ENCODE data around the gene USP17L29. TPM values are rescaled to one million over a fixed set of nuclear protein-coding genes. Genes with fewer than 3 reads are reported as not detected.
"Not testable (repeated sequence)": the region's sequence is repeated elsewhere in the genome, so short reads cannot be mapped to it uniquely, and the experiment has no call there.

USP17L29 gene
- polyA plus RNA-seq, 1 donor from 2014 or later = not detected

DNA sequence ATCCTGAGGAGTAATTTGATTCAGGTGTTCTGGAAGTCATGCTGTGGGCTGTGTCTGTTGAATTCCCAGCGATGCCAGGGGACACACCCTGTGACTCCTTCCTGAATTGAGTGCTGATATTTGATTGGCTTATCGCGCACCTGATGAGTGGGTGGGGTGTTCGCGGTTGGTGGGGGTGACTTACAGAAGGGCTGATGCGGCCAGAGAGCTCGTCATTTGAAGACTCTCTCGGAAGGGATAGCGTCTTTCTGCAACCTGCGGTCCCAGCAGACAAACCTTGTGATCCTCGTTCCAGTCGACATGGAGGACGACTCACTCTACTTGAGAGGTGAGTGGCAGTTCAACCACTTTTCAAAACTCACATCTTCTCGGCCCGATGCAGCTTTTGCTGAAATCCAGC, 4.8 kb upstream of the USP17L29 start, which contains the start of gene USP17L28:
USP17L28 (plus strand) TSS at position 301 of the 400 bp plus-strand sequence; CDS start at position 301, 0 bp downstream.
- not testable (repeated sequence) for H3K4me3 ChIP-seq (ENCODE audit: low read length); H3K9ac ChIP-seq (ENCODE audit: low read length); H3F3A ChIP-seq (ENCODE audit: insufficient read depth, low read length, poor library complexity, severe bottlenecking); H2AFZ ChIP-seq (ENCODE audit: low read depth, low read length); H3K4me2 ChIP-seq (ENCODE audit: low read length); H3K9me2 ChIP-seq (ENCODE audit: insufficient read depth, low read length); H3K9me3 ChIP-seq (ENCODE audit: low read length); H4K20me1 ChIP-seq (ENCODE audit: insufficient read depth); H3K79me2 ChIP-seq (replicated peaks; ENCODE audit: insufficient read depth, low read length); H3K36me3 ChIP-seq (ENCODE audit: insufficient read depth, low read length); H3K27me3 ChIP-seq (ENCODE audit: insufficient read depth, low read depth, low read length); H3K27ac ChIP-seq (ENCODE audit: low read length)

DNA sequence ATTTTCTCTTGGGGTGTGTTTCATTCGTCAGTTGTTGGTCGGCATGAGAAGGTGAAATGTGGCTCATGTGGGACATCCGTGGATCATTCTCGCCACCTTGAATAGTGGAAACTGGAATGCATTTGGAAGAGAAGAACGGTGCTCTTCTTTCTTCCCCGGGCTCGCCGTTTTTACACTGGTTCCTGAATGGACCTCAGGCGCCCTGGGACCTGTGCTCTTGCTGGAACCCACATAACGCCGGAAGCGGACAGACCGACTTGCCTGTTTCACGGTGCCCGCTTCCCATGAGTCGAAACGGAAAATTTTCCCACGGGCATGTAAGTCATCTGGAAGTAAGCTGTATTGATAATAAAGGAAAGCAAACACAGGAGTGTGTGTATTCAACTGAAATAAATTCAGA, 2.6 kb upstream of the USP17L29 start:
- H4K20me1 ChIP-seq (ENCODE audit: insufficient read depth); H3K79me2 ChIP-seq (replicated peaks; ENCODE audit: insufficient read depth, low read length); H3K9me3 ChIP-seq (ENCODE audit: low read length); H3K4me3 ChIP-seq (ENCODE audit: low read length); H3K36me3 ChIP-seq (ENCODE audit: insufficient read depth, low read length); H3K9ac ChIP-seq (ENCODE audit: low read length); H3K27ac ChIP-seq (ENCODE audit: low read length); H2AFZ ChIP-seq (ENCODE audit: low read depth, low read length); H3F3A ChIP-seq (ENCODE audit: insufficient read depth, low read length, poor library complexity, severe bottlenecking); H3K9me2 ChIP-seq (ENCODE audit: insufficient read depth, low read length); H3K27me3 ChIP-seq (ENCODE audit: insufficient read depth, low read depth, low read length); H3K4me2 ChIP-seq (ENCODE audit: low read length): not testable (repeated sequence)

DNA sequence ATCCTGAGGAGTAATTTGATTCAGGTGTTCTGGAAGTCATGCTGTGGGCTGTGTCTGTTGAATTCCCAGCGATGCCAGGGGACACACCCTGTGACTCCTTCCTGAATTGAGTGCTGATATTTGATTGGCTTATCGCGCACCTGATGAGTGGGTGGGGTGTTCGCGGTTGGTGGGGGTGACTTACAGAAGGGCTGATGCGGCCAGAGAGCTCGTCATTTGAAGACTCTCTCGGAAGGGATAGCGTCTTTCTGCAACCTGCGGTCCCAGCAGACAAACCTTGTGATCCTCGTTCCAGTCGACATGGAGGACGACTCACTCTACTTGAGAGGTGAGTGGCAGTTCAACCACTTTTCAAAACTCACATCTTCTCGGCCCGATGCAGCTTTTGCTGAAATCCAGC, 9.4 kb downstream of the USP17L29 start, which contains the start of gene USP17L30:
USP17L30 (plus strand) TSS at position 301 of the 400 bp plus-strand sequence; CDS start at position 301, 0 bp downstream.
- H3K4me2 ChIP-seq (ENCODE audit: low read length); H4K20me1 ChIP-seq (ENCODE audit: insufficient read depth); H3F3A ChIP-seq (ENCODE audit: insufficient read depth, low read length, poor library complexity, severe bottlenecking); H2AFZ ChIP-seq (ENCODE audit: low read depth, low read length); H3K9me2 ChIP-seq (ENCODE audit: insufficient read depth, low read length); H3K9ac ChIP-seq (ENCODE audit: low read length); H3K79me2 ChIP-seq (replicated peaks; ENCODE audit: insufficient read depth, low read length); H3K36me3 ChIP-seq (ENCODE audit: insufficient read depth, low read length); H3K27me3 ChIP-seq (ENCODE audit: insufficient read depth, low read depth, low read length); H3K9me3 ChIP-seq (ENCODE audit: low read length); H3K4me3 ChIP-seq (ENCODE audit: low read length); H3K27ac ChIP-seq (ENCODE audit: low read length): not testable (repeated sequence)

- H3F3A ChIP-seq (ENCODE audit: insufficient read depth, low read length, poor library complexity, severe bottlenecking); H3K27me3 ChIP-seq (ENCODE audit: insufficient read depth, low read depth, low read length); H3K4me3 ChIP-seq (ENCODE audit: low read length); H3K9me3 ChIP-seq (ENCODE audit: low read length); H4K20me1 ChIP-seq (ENCODE audit: insufficient read depth); H3K36me3 ChIP-seq (ENCODE audit: insufficient read depth, low read length); H3K9me2 ChIP-seq (ENCODE audit: insufficient read depth, low read length); H3K79me2 ChIP-seq (replicated peaks; ENCODE audit: insufficient read depth, low read length); H3K4me2 ChIP-seq (ENCODE audit: low read length); H3K27ac ChIP-seq (ENCODE audit: low read length); H3K9ac ChIP-seq (ENCODE audit: low read length); H2AFZ ChIP-seq (ENCODE audit: low read depth, low read length): not testable (repeated sequence)
These were observed 26.4 kb downstream of the USP17L29 start for GRCh38 chr4:9379881-9380280.

DNA sequence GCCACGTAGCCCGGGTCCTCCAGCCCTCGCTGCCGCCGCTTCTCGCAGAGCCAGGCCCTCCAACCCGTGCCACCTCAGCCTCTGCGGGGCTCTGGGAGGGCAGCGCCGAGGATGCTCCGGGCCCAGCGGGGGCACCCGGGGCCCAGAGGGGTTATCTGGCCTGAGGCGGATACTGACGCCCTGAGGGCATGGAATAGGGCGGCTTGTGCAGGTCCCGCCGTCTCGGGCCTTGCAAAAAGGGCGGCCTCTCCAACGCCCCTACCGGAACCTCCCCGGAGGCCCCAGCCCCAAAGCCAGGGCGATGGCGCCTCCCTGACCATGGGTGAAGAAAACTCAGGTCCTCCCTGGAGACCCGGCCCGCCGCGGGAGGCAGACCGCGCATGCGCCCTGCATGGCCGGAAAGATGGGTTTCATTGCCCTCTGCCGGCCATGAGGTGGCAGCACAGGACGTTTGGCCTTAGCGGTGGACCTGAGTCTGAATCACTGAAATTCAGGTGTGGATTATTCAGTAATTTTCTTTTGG, 27.6 kb downstream of the USP17L29 start:
- H3K9me2 ChIP-seq (ENCODE audit: insufficient read depth, low read length); H3K27ac ChIP-seq (ENCODE audit: low read length): not testable (repeated sequence)

GRCh38 chr4:9384126-9384525, 30.7 kb downstream of the USP17L29 start:
- Histone ChIP-seq H3K36me3 (ENCODE audit: insufficient read depth, low read length) (no peaks in the 10 kb centered on the region), H4K20me1 (ENCODE audit: insufficient read depth) (no peaks in the 10 kb centered on the region), H3K79me2 (replicated peaks; ENCODE audit: insufficient read depth, low read length) (no peaks in the 10 kb centered on the region), H3K4me2 (ENCODE audit: low read length) (no peak overlapping the region), H3K9me3 (ENCODE audit: low read length) (no peaks in the 10 kb centered on the region), H3K27ac (ENCODE audit: low read length) (no peak overlapping the region), H3K27me3 (ENCODE audit: insufficient read depth, low read depth, low read length) (no peaks in the 10 kb centered on the region), H2AFZ (ENCODE audit: low read depth, low read length) (no peak overlapping the region), H3F3A (ENCODE audit: insufficient read depth, low read length, poor library complexity, severe bottlenecking) (no peaks in the 10 kb centered on the region), H3K9ac (ENCODE audit: low read length) (no peak overlapping the region), H3K9me2 (ENCODE audit: insufficient read depth, low read length) (no peaks in the 10 kb centered on the region), H3K4me3 (ENCODE audit: low read length) (no peak overlapping the region)
- TF ChIP-seq RAD21 (conservative IDR thresholded peaks at IDR 0.05) (no peak), POLR2AphosphoS5 (IDR thresholded peaks at IDR 0.05) (no peak), EZH2 (IDR thresholded peaks at IDR 0.05; ENCODE audit: borderline replicate concordance, insufficient read depth, low read length, poor library complexity, severe bottlenecking) (no peak), MXI1 (conservative IDR thresholded peaks at IDR 0.05; ENCODE audit: poor library complexity, severe bottlenecking) (no peak), EP300 (conservative IDR thresholded peaks at IDR 0.05; ENCODE audit: poor library complexity, severe bottlenecking) (no peak)
- TF ChIP-seq, protein P1, sequence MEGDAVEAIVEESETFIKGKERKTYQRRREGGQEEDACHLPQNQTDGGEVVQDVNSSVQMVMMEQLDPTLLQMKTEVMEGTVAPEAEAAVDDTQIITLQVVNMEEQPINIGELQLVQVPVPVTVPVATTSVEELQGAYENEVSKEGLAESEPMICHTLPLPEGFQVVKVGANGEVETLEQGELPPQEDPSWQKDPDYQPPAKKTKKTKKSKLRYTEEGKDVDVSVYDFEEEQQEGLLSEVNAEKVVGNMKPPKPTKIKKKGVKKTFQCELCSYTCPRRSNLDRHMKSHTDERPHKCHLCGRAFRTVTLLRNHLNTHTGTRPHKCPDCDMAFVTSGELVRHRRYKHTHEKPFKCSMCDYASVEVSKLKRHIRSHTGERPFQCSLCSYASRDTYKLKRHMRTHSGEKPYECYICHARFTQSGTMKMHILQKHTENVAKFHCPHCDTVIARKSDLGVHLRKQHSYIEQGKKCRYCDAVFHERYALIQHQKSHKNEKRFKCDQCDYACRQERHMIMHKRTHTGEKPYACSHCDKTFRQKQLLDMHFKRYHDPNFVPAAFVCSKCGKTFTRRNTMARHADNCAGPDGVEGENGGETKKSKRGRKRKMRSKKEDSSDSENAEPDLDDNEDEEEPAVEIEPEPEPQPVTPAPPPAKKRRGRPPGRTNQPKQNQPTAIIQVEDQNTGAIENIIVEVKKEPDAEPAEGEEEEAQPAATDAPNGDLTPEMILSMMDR (IDR thresholded peaks at IDR 0.05; ENCODE audit: poor library complexity, severe bottlenecking) = no peak

More for the DNA sequence above, 27.6 kb downstream of the USP17L29 start:
- H3K4me3 ChIP-seq (ENCODE audit: low read length); H3K36me3 ChIP-seq (ENCODE audit: insufficient read depth, low read length); H3K79me2 ChIP-seq (replicated peaks; ENCODE audit: insufficient read depth, low read length); H4K20me1 ChIP-seq (ENCODE audit: insufficient read depth); H2AFZ ChIP-seq (ENCODE audit: low read depth, low read length); H3K9me3 ChIP-seq (ENCODE audit: low read length); H3K4me2 ChIP-seq (ENCODE audit: low read length); H3K27me3 ChIP-seq (ENCODE audit: insufficient read depth, low read depth, low read length); H3K9ac ChIP-seq (ENCODE audit: low read length); H3F3A ChIP-seq (ENCODE audit: insufficient read depth, low read length, poor library complexity, severe bottlenecking): not testable (repeated sequence)
